Neural cell (in vitro differentiated cells): Measurements from ENCODE around the gene PHF21B. TPM values are rescaled to one million over a fixed set of nuclear protein-coding genes. Genes with fewer than 3 reads are reported as not detected.

ENCODE experiments used
- H2AFZ ChIP-seq: fragments of 200-600, 300-800 bp; sonication (generic), shearing (Covaris generic); 2 replicates; pipeline ENCODE4 v1.6.0; 2014; ENCODE audit warnings: low read depth, mild to moderate bottlenecking, antibody characterized with exemption, low read length, moderate library complexity
- H3F3A ChIP-seq: fragments of 200-600 bp; shearing (Covaris generic); 2 replicates; pipeline ENCODE4 v1.6.1; 2016; ENCODE audit warnings: mild to moderate bottlenecking, moderate library complexity, mixed read lengths, antibody characterized with exemption, low read length; ENCODE audit not compliant: insufficient read depth, poor library complexity, severe bottlenecking
- H3K27ac ChIP-seq: fragments of 200-600, 300-800 bp; sonication (generic), shearing (Covaris generic); 2 replicates; pipeline ENCODE4 v1.5.1; 2014; ENCODE audit warnings: mild to moderate bottlenecking, low read length, moderate library complexity
- H3K27me3 ChIP-seq: fragments of 300-800, 200-600 bp; sonication (generic), shearing (Covaris generic); 2 replicates; pipeline ENCODE4 v1.6.0; 2014; ENCODE audit warnings: mild to moderate bottlenecking, low read depth, low read length, moderate library complexity; ENCODE audit not compliant: insufficient read depth
- H3K36me3 ChIP-seq: fragments of 300-800, 200-600 bp; sonication (generic), shearing (Covaris generic); 2 replicates; pipeline ENCODE4 v1.5.1; 2014; ENCODE audit warnings: mild to moderate bottlenecking, antibody characterized with exemption, low read length, moderate library complexity; ENCODE audit not compliant: insufficient read depth
- H3K4me2 ChIP-seq: fragments of 300-800, 200-600 bp; sonication (generic), shearing (Covaris generic); 2 replicates; pipeline ENCODE4 v1.6.0; 2014; ENCODE audit warnings: mild to moderate bottlenecking, low read length
- H3K4me3 ChIP-seq: fragments of 300-800, 200-600 bp; sonication (generic), shearing (Covaris generic); 2 replicates; pipeline ENCODE4 v1.5.1; 2014; ENCODE audit warnings: mild to moderate bottlenecking, low read length, moderate library complexity
- H3K79me2 ChIP-seq: fragments of 200-600 bp; shearing (Covaris generic); replicated peaks from 2 replicates; pipeline ENCODE4 v1.6.0; 2014; ENCODE audit warnings: mild to moderate bottlenecking, low read length, moderate library complexity; ENCODE audit not compliant: insufficient read depth
- H3K9ac ChIP-seq: fragments of 300-800, 200-600 bp; sonication (generic), shearing (Covaris generic); 2 replicates; pipeline ENCODE4 v1.6.1; 2016; ENCODE audit warnings: mild to moderate bottlenecking, low read length, mixed read lengths
- H3K9me2 ChIP-seq: fragments of 200-600 bp; shearing (Covaris generic); 2 replicates; pipeline ENCODE4 v1.6.1; 2016; ENCODE audit warnings: mild to moderate bottlenecking, low read length, mixed read lengths; ENCODE audit not compliant: insufficient read depth
- H3K9me3 ChIP-seq: fragments of 200-600, 300-800 bp; sonication (generic), shearing (Covaris generic); 2 replicates; pipeline ENCODE4 v1.6.1; 2016; ENCODE audit warnings: mild to moderate bottlenecking, mixed run types, low read length, moderate library complexity, mixed read lengths
- H4K20me1 ChIP-seq: fragments of 200-600 bp; shearing (Covaris generic); 2 replicates; pipeline ENCODE4 v1.6.1; 2016; ENCODE audit warnings: mild to moderate bottlenecking, mixed run types; ENCODE audit not compliant: insufficient read depth
- CTCF ChIP-seq: fragments of 450-650 bp; IDR thresholded peaks from 2 replicates; pipeline ENCODE4 v1.5.1; 2014; ENCODE audit warnings: antibody characterized with exemption, mild to moderate bottlenecking, moderate library complexity; ENCODE audit not compliant: poor library complexity, severe bottlenecking
- EP300 ChIP-seq: fragments of 450-650 bp; conservative IDR thresholded peaks from 2 replicates; pipeline ENCODE4 v1.6.1; 2014; ENCODE audit warnings: antibody characterized with exemption, mild to moderate bottlenecking, moderate library complexity; ENCODE audit not compliant: poor library complexity, severe bottlenecking
- MXI1 ChIP-seq: fragments of 450-650 bp; conservative IDR thresholded peaks from 2 replicates; pipeline ENCODE4 v1.6.1; 2014; ENCODE audit warnings: antibody characterized with exemption, mild to moderate bottlenecking; ENCODE audit not compliant: poor library complexity, severe bottlenecking
- POLR2AphosphoS5 ChIP-seq: IDR thresholded peaks from 2 replicates; pipeline ENCODE4 v1.6.1; 2012
- SMC3 ChIP-seq: fragments of 450-650 bp; conservative IDR thresholded peaks from 2 replicates; pipeline ENCODE4 v1.6.1; 2014; ENCODE audit warnings: antibody characterized with exemption, mild to moderate bottlenecking, moderate library complexity; ENCODE audit not compliant: poor library complexity
- TAF1 ChIP-seq: IDR thresholded peaks from 2 replicates; pipeline ENCODE4 v1.6.1; 2012; ENCODE audit warnings: low read depth
- polyA plus RNA-seq: library from polyadenylated mRNA; depleted of rRNA; stranded (reverse); fragments of >200 nt; gene quantifications from 2 replicates; pipeline ENCODE4 v1.2.3, GENCODE V29; 2014
- TF ChIP-seq, protein P1 (sequence below): IDR thresholded peaks from 2 replicates; pipeline ENCODE4 v1.6.1; 2012; ENCODE audit warnings: borderline replicate concordance

Gene PHF21B
- polyA plus RNA-seq, 1 donor from 2014 or later = 49.5 TPM

DNA sequence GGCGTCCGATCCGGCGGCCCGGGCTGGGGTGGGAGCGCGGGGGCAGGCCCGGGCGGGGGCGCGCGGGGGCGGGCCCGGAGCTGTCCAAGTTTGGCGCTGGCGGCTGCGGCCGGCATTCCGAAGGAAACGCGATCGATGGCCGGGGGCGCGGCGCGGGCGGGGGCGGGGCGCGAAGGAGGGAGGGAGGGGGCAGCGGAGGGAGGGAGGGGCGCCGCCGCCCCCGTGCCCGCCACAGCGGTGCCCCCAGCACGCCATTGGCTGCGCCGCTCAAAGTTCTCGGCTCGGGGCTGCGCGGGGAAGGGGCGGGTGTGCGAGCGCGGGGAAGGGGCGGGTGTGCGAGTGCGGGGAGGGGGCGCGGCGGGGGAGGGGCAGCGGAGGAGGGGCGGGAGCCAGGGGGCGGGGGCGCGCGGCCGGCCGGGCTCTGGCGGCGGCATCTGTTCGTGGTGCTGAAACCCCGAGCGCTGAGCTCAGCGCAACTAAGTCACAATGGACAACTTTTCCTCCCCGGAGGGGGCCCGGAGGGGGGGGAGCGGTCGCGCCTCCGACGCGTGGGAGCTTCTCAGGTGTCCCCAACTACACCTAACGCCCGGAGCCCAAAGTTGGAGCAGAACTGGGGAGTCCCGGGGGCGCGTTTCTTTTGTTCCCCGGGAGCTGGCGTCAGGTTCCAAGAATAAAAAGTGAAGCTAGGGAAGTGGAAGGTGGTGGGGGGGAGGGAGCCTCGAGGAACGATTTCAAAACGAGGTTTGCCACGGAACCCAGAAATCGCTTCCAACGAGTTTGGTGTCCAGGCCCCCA is 2.2 kb downstream of the PHF21B start:
- Histone ChIP-seq H3K36me3 (no peaks in the 10 kb centered on the region), H3K9me2 (no peaks in the 10 kb centered on the region), H3K79me2 (peaks cover 40% of the 10 kb centered on the region), H3K4me3 (peak overlapping the region; percentile 98), H4K20me1 (no peaks in the 10 kb centered on the region), H3K4me2 (peak overlapping the region; percentile 65), H3F3A (peaks cover 6% of the 10 kb centered on the region), H2AFZ (no peak overlapping the region), H3K9me3 (no peaks in the 10 kb centered on the region), H3K27ac (peak overlapping the region; percentile 82), H3K27me3 (no peaks in the 10 kb centered on the region), H3K9ac (peak overlapping the region; percentile 73)
- peak; percentile 52 for TF ChIP-seq POLR2AphosphoS5
- TF ChIP-seq, protein P1, sequence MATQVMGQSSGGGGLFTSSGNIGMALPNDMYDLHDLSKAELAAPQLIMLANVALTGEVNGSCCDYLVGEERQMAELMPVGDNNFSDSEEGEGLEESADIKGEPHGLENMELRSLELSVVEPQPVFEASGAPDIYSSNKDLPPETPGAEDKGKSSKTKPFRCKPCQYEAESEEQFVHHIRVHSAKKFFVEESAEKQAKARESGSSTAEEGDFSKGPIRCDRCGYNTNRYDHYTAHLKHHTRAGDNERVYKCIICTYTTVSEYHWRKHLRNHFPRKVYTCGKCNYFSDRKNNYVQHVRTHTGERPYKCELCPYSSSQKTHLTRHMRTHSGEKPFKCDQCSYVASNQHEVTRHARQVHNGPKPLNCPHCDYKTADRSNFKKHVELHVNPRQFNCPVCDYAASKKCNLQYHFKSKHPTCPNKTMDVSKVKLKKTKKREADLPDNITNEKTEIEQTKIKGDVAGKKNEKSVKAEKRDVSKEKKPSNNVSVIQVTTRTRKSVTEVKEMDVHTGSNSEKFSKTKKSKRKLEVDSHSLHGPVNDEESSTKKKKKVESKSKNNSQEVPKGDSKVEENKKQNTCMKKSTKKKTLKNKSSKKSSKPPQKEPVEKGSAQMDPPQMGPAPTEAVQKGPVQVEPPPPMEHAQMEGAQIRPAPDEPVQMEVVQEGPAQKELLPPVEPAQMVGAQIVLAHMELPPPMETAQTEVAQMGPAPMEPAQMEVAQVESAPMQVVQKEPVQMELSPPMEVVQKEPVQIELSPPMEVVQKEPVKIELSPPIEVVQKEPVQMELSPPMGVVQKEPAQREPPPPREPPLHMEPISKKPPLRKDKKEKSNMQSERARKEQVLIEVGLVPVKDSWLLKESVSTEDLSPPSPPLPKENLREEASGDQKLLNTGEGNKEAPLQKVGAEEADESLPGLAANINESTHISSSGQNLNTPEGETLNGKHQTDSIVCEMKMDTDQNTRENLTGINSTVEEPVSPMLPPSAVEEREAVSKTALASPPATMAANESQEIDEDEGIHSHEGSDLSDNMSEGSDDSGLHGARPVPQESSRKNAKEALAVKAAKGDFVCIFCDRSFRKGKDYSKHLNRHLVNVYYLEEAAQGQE = peak; percentile 31
- TF ChIP-seq TAF1 = no peak
- TF ChIP-seq CTCF = no peak
- no peak for TF ChIP-seq SMC3

DNA sequence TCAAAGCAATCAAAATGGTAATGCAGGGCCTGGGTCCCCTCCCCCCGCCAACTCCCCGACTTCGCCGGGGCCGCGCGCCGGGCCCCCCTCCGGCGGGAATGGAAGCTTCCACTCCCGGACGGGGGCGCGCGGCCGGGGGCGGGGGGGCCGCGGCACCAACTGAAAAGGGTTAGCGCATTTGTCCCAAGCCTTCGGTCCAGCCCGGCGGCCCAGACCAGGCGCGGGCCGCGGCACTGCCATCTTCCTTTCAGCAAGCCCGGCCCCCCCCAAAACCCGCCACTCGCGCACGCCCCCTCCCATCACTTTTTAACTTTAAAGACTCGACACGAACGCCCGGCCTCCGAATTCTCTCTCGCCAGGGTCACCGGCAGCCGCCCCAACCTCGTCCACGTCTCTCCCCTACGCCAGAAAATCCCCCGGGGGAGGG is 2.8 kb downstream of the PHF21B start:
- Histone ChIP-seq H3K79me2 (peaks cover 47% of the 10 kb centered on the region), H3K9me3 (no peaks in the 10 kb centered on the region), H3K27ac (peak overlapping the region; percentile 82), H3K36me3 (no peaks in the 10 kb centered on the region), H3K9me2 (no peaks in the 10 kb centered on the region), H2AFZ (no peak overlapping the region), H4K20me1 (no peaks in the 10 kb centered on the region), H3K9ac (peak overlapping the region; percentile 67), H3K4me2 (peak overlapping the region; percentile 97), H3F3A (peaks cover 6% of the 10 kb centered on the region), H3K27me3 (no peaks in the 10 kb centered on the region), H3K4me3 (peak overlapping the region; percentile 70)
- no peak for TF ChIP-seq SMC3
- TF ChIP-seq, protein P1 = no peak
- no peak for TF ChIP-seq MXI1
- TF ChIP-seq EP300 = peak; percentile 40
